ENCODE results near the gene JAZF1.

JAZF1 gene

GRCh38 chr7:28191751-28192150 lies 11.2 kb upstream of the JAZF1 start:
- DNase-seq (ENCODE audit: low read depth in 2 of 2), result no peak

DNA sequence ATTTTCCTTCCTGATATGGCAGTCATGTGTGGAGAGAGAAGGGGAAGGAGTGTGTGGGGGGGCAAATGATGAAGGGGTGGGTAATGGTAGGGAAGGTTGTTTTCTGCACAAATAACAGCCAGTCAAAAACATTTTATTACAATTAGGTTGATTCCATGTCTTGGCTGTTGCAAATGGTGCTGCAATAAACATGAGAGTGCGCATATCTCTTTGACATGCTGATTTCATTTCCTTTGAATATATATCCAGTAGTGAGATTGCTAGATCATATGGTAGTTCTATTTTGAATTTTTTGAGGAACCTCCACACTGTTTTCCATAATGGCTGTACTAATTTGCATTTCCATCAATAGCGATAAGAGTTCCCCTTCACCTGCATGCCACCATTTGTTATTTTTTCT lies 10.6 kb upstream of the JAZF1 start:
- DNase-seq (ENCODE audit: low read depth in 2 of 2), result no peak

DNA sequence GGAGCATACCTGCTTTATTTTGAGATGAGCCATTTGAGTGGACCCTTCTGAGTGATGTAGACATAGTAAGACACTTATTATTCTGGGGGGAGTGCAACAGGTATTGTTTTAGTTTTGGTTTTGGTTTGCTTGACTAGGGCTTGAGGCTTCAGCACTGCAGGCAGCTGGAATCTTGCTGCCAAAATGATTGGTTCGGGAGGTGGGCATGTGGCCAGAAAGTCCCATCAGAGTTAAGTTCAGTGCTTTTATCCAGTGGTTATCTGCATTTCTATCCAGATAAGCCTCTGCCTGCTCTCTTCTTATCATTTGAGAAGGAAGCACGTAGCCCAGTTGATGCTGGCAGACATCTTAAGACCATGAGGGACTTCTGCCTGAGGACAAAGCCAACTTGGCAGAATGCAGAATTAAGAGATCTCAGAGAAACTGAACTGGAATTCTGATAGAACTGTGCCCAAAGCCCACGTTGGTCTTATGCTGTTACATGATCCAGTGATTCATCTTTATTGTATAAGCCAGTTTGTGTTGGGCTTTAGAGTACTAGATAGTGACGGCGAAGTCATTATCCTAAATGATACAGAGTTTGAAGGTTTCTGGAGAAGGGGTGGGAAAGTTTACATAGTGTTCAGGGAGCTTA lies 9.6 kb upstream of the JAZF1 start:
- DNase-seq (ENCODE audit: low read depth in 2 of 2), result no peak

- DNase-seq (ENCODE audit: low read depth in 2 of 2), result no peak
Observed at GRCh38 chr7:28187012-28187411, 6.4 kb upstream of the JAZF1 start.

DNA sequence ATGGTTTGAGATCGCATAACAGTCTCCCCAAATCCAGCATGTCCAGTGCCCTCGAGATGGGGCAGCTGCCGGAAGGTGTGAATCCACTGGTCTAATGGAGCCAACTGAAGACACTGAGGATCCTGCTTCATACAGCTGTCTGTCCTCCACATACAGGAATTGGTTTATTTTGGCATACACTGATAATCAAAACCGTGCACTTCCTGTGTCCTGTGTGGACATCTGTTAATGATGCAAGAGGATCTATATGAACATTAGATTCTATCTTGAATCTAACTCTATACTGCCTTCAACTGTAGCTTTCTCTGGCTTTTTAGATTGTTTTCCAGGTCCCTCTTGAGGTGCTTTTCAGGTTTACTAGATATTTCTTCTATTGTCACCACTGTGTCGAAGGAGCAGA lies 3.0 kb upstream of the JAZF1 start:
- DNase-seq (ENCODE audit: low read depth in 2 of 2), result no peak

DNA sequence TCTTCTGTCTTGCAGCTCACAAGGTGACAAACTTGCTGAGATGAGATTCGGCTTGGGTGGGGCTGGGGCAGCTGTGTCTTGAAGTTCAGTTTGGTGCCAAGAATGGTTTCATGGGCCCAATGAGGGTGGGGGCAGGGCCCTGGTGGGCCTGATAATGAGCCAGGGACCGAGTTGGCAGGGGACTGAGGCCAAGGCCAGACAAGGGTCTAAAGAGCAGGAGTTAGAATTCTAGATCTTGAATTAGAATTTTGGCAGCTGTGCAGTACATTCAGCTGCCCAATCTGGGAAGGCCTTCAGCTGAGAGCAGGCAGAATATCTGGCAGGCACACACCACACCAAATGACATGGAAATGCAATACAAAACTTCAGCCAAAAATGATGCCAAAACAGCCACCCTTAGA lies 1.5 kb upstream of the JAZF1 start:
- no peak for DNase-seq (ENCODE audit: low read depth in 2 of 2)

DNA sequence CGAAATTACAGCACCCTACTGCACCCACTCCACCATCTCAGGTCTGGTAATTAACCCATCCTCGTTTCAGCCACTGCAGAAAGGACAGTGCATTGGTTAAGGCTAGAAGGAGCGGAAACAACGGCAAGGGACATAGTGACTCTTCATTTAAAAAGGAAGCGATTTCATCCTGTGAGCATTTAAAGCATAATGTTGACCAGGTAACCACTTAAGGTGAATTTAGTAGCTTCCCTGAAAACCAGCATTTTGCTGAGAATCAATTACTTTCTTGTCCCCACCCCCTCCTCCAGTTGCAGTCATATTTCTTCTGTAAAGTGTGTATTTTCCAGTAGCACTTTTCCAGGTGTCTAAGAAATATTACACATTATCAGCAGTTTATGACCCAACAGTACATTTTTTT lies 821 bp upstream of the JAZF1 start:
- DNase-seq (ENCODE audit: low read depth in 2 of 2), result no peak

DNA sequence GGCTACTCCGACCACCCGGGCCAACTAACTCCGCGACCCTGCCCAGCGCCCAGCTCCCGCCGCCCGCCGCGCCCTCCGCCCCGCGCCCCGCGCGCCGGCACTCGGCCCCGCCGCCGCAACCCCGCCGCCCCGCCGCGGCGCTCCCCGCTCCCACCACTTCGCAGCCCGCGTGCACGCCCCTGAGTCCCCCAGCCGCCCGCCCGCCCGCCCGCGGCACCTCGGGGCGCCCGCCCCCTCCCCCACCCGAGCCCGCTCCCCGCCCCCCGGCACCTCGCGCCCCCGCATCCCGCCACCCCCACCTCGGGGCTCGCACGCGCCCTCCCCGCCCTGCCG lies 598 bp downstream of the JAZF1 start:
- DNase-seq (ENCODE audit: low read depth in 2 of 2), result no peak

- DNase-seq (ENCODE audit: low read depth in 2 of 2), result peak; percentile 38 to 60
Observed at GRCh38 chr7:28179120-28180030, 1.2 kb downstream of the JAZF1 start.

DNA sequence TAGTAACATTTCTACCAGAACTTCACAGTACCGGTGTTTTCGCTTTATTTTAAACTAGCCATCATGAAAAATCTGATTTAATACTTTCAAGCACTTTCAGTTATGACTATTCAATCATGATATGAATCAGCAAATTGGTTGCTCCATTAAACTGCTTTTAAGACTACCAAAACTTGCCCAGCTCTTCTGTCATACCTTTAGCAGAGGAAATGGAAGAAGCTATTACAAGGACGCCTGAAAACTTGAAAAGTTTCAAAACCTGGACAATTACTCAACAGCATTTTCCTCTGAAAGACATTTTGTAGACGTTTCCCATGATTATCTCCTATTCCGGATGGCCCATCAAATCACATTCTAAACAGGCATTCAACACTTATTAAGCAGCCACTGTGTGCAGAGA lies 2.0 kb downstream of the JAZF1 start:
- no peak for DNase-seq (ENCODE audit: low read depth in 2 of 2)

DNA sequence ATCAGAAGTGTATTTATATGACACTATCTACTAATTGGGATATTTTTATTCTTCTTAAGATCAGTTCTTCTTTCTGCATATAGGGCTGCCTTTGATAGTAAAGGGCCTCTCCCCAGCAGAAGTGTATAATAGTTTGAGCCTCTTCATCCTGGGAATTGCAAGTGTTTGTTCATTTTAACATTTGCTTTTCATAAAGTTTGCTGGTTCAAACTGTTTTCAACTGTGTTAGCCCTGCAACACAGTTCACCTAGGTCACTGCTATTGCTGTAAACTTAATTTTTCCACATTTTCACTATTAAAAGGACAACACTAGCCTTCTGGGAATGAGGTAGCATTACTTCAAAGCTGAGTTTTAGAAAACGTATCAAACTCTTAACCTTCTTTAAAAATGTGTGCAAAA lies 2.8 kb downstream of the JAZF1 start:
- no peak for DNase-seq (ENCODE audit: low read depth in 2 of 2)

DNA sequence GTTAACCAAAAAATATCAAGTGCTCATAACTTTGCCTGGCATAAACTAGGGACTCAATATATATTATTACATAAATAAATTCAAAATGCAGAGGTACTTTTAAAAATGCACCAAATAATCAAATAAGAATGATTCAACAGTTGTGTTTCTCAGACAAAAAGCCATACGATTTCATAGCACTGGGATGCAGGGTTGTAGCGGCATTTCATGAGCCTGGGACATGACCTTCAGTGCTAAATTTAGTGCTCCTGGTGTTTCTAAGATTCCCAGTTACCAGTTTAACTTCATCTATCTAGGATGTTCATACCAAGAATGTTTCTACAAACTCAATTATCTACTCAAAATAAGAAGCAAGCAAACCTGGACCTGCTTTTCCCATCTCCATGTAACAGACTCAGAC lies 4.0 kb downstream of the JAZF1 start:
- DNase-seq (ENCODE audit: low read depth in 2 of 2), result no peak

- no peak for DNase-seq (ENCODE audit: low read depth in 2 of 2)
Observed at GRCh38 chr7:28176174-28176573, 4.4 kb downstream of the JAZF1 start.

DNA sequence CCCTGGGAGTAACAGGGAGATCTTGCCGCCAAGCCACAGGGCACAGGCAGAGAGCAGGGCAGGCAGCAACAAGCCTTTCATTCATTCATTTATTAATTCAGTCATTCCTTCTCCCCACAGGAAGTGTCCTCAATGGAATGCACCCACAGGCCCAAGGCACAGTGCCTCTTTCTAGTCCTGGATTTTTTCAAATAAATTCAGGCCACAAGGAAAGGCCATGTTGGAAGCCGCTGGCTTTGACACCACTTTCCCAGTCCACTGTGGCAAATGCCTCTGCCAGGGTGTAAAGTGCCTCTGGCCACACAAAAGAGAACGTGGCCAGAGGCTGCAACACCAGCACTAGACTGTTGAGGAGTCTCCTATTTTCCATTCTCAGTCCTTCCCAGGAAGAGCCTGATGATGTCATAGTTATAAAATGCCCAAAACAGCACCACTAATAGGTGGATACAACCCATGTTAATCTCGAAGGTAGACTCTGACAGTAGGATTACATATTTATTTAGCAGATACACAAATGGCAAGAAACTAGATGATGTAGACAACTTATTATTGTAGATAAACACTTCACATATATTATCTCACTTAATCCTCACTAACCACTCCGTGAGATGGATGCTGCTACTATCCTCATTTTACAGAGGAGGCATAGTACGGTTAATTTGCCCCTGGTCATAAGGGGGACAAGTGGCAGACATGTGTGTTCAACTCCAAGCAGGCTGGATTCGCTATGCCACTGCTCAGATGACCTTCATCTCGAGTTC lies 5.5 kb downstream of the JAZF1 start:
- DNase-seq (ENCODE audit: low read depth in 2 of 2), result no peak

GRCh38 chr7:28174442-28174841 lies 6.2 kb downstream of the JAZF1 start:
- DNase-seq (ENCODE audit: low read depth in 2 of 2), result no peak

DNA sequence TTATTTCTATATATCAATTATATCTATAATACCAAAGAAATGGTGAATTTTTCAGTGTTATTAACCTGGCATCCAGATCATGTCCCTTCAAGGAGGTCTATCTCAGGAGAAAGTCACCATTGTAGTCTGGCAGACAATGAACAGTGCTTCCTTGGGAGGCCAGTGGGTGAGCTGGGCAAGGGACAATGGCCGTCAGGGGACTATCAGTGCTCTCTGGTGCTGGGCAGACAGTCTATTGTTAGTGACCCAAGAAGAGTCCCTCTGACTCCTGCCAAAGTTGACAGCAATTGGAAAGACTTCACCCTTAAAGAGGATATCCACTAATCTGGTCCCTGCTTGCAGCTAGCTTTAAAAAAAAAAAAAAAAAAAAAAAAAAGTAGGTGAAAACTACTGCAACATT lies 7.1 kb downstream of the JAZF1 start:
- no peak for DNase-seq (ENCODE audit: low read depth in 2 of 2)

- no peak for DNase-seq (ENCODE audit: low read depth in 2 of 2)
Observed at GRCh38 chr7:28172958-28173357, 7.6 kb downstream of the JAZF1 start.

DNA sequence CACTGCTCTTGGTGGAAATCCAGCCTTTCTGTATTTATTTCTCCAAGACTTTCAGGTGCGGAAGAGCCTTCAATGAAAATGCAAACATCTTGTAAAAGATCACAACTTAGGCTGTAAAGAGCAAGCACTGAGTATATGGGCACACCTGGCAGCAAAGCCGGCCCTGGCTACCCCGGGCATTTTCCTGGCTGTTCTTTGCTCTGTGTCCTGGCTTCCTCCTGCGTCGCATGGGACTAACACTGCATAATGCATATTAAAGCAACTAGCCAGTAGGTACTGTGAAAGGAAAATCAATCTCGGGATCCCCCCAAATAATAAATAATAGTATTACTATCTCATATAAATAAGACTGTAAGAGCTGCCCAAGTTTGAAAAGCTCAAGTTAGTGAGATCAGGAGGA lies 9.9 kb downstream of the JAZF1 start:
- no peak for DNase-seq (ENCODE audit: low read depth in 2 of 2)

DNA sequence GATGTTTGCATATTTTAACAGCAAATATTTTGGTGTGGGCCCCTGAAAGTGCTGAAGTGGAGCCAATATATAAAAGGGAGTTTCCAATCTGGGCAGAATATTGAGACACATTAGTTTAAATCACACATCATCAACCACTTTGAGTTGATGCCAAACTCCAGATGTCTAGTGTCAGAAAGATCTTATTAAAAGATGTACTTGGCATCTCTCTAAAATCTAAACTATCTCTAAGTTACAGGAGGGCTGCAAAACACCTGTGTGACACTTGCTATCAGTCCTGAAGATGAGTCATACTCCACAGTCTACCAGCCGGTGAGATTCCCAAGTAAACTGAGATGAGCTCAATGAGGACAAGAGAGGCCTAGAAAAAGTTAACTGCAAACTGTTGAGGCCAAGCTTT lies 11.4 kb downstream of the JAZF1 start:
- no peak for DNase-seq (ENCODE audit: low read depth in 2 of 2)

DNA sequence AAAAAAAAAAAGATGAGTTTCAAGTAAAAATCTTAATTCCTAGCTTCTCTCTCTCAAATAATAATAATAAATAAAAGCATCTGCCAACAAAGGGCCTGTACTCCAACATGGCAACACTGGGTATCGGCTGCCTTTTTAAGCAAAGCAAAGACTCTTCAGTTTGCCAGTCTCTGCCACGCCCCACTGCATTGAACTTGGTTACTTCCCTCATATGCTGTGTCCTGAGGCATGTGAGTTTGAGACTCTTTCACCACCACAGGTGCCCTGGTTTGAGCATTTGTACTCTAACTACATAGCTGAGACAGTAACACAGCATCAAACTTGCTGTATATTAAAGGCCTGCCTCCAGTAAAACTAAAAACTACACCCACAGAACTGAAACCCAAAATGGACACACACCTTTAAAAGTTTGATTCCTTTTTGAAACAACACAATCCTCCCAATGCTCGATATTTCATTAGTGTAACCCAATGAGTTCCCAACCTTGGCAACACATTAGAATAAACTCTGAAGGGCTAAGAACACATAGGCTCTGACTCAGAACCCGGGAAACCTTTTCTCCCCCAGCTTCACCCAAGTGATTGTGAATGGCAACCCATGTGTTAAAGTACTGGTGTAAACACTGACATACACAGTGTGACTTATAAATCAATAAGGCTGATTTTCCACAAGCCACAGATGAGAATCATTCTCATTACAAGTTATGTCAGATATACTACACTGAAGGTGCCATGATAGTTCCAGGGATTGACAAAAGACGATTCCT lies 12.0 kb downstream of the JAZF1 start:
- no peak for DNase-seq (ENCODE audit: low read depth in 2 of 2)

DNA sequence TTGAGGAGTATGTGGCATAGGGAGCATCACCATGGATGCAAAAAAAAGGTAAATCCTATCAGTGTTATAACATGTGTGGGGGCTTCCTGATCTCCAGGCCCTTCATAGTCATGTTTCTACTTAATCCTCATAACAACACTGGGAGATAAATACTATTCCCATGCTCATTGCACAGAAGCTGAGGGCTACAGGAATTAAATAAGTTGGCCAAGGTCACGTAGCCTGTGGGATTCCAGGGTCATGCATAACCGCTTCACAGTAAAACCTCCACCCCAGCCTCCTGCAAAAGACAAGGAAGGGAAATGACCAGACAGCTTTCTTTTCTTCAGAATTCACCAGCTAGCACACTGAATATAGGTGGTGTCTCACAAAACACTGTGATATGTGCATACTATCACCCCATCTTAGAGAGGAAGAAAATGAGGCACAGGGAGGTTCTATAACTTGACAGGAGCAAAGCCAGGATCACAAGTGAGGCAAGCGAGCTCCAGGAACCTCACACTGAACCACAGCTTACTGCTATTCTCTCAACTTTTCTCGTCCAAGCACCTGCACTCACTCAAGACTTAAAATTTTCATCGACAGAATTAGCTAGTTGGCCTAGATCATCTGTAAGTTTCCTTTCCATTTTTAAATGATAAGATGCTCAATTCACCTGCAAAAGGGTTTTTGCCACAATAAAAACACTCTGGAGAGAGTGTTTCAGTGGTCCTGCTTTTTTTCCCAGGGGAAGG lies 13.4 kb downstream of the JAZF1 start:
- DNase-seq (ENCODE audit: low read depth in 2 of 2), result no peak

Data from stimulated activated CD8-positive, alpha-beta memory T cell treated with anti-CD3 and anti-CD28 coated beads, Interleukin-15, amount 100 ng/mL, for 4 hours (primary cell).